ENCODE data around the gene ONECUT3. TPM values are rescaled to one million over a fixed set of nuclear protein-coding genes. Genes with fewer than 3 reads are reported as not detected.

Gene ONECUT3
- total and polyA plus RNA-seq, 9 of the 15 experiments (the other 6 are each of a cell fraction or from before 2014, with no cell fraction given): not detected

- TF ChIP-seq ZNF592 (IDR thresholded peaks at IDR 0.05) (no peak), HMG20A (CRISPR knock-in tag; conservative IDR thresholded peaks at IDR 0.05) (no peak), ZBTB33 (CRISPR knock-in tag; IDR thresholded peaks at IDR 0.05) (peak; percentile 66; the same call in 1 of the 2 replicates), HNRNPL (IDR thresholded peaks at IDR 0.05; ENCODE audit: low read depth, low read length) (peak; percentile 51; the same call in 1 of the 2 replicates), HOMEZ (CRISPR knock-in tag; IDR thresholded peaks at IDR 0.05) (no peak), POLR3A (IDR thresholded peaks at IDR 0.05; ENCODE audit: borderline replicate concordance, extremely low read depth, insufficient read depth, insufficient read length) (no peak), ZNF212 (CRISPR knock-in tag; IDR thresholded peaks at IDR 0.05) (no peak), POLR2G (IDR thresholded peaks at IDR 0.05; ENCODE audit: low read depth, low read length) (peak; percentile 59), FOXA3 (CRISPR knock-in tag; conservative IDR thresholded peaks at IDR 0.05 in 1 of 2, IDR thresholded peaks at IDR 0.05 in 1 of 2) (no peak), KLF13 (tag; IDR thresholded peaks at IDR 0.05; ENCODE audit: borderline replicate concordance, low read depth) (no peak), MCM7 (IDR thresholded peaks at IDR 0.05) (no peak), EWSR1 (IDR thresholded peaks at IDR 0.05; ENCODE audit: borderline replicate concordance, low read depth, partially characterized antibody) (no peak), ATF1 (CRISPR knock-in tag; IDR thresholded peaks at IDR 0.05) (no peak), ATF1 (tag; IDR thresholded peaks at IDR 0.05) (no peak), HMGN3 (IDR thresholded peaks at IDR 0.05; ENCODE audit: borderline replicate concordance, extremely low read depth, insufficient read length, low read depth, low read length) (no peak), SMAD2 (IDR thresholded peaks at IDR 0.05; ENCODE audit: low read depth, low read length) (no peak)
These were observed 75.3 kb downstream of the ONECUT3 start (continued) for GRCh38 chr19:1828279-1829238.
